Activated CD8-positive, alpha-beta memory T cell treated with anti-CD3 and anti-CD28 coated beads, Interleukin-2, amount 10 ng/mL, durations not matched to agents 7 days and 5 days (primary cell): Measurements from ENCODE around the gene ROS1. TPM values are rescaled to one million over a fixed set of nuclear protein-coding genes. Genes with fewer than 3 reads are reported as not detected.

Experiments
- ATAC-seq: fragments of 150-1000 bp; cut with Tn5 transposase; one replicate; pipeline ENCODE4 v1.10.0; 2021; ENCODE audit warnings: moderate library complexity
- CTCF ChIA-PET: fragments of 350-600 bp; sonication (Branson Sonifier 250); formaldehyde crosslinking; loops from one replicate; lab custom pipeline; 2021; ENCODE audit warnings: antibody characterized with exemption; lab: Charles Lee
- DNase-seq: peaks from one replicate; pipeline ENCODE4 v3.0.0-alpha.2; 2020
- H3K27ac Mint-ChIP-seq: one replicate; pipeline ENCODE4 v1.8.0; 2021; ENCODE audit warnings: mild to moderate bottlenecking, mixed read lengths
- H3K27me3 Mint-ChIP-seq: one replicate; pipeline ENCODE4 v1.8.0; 2021; ENCODE audit warnings: mixed read lengths
- H3K36me3 Mint-ChIP-seq: one replicate; pipeline ENCODE4 v1.8.0; 2021; ENCODE audit warnings: mild to moderate bottlenecking, mixed read lengths
- H3K4me1 Mint-ChIP-seq: one replicate; pipeline ENCODE4 v1.8.0; 2021; ENCODE audit warnings: mixed read lengths
- H3K4me3 Mint-ChIP-seq: one replicate; pipeline ENCODE4 v1.8.0; 2021; ENCODE audit warnings: mild to moderate bottlenecking, moderate library complexity, mixed read lengths
- H3K9me3 Mint-ChIP-seq: one replicate; pipeline ENCODE4 v1.8.0; 2022; ENCODE audit warnings: low read depth, mixed read lengths
- total RNA-seq, 2 experiments: library from RNA; stranded (reverse); gene quantifications; one replicate each; pipeline ENCODE4 v1.2.3, GENCODE V29; 2021

ROS1 gene
- total RNA-seq, 2 experiments from 2014 or later = not detected

DNA sequence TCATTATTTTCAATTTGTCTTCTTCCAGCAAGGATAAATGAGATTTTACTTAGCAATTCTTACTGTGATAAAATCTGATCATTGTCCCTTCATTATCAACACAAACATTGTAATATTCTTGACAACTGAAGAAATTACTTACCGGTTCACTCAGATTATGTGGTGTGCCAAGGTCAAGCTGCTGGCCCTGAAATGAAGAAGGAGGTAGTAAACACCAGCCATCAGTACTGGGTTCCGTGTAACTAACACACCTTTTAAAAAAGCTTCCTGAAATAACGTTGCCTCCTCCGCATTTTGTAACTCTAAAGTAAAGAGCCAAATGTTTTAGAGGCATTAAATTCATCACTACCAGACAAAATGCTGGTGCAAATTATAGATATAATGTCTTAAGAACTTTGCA is 7.4 kb downstream of the ROS1 start:
- no peak overlapping the region for H3K27ac Mint-ChIP-seq
- H3K9me3 Mint-ChIP-seq = no peaks in the 10 kb centered on the region
- DNase-seq = no peak
- H3K27me3 Mint-ChIP-seq = peaks cover 18% of the 10 kb centered on the region
- CTCF ChIA-PET = no interaction called here
- no peaks in the 10 kb centered on the region for H3K4me1 Mint-ChIP-seq
- no peak for ATAC-seq
- no peak overlapping the region for H3K4me3 Mint-ChIP-seq
- H3K36me3 Mint-ChIP-seq = no peaks in the 10 kb centered on the region

DNA sequence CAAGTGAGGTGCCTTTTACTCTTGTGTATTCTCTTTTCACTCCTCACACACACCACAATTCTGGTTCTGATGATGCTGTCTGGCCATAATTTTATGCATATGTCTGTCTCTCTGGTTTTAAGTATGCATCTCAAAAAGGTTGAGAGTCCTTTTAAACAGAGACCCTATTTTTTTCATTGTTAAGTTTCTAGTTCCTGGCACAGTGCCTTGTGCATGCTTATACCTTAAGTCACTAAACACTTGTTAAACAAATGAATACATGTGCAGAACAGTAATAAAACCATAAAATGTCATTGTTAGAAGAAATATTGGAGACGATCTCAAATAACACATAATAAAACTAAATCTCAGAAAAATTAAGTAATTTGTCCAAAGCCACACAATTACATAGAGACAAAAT is 7.9 kb downstream of the ROS1 start:
- no peak overlapping the region for H3K27ac Mint-ChIP-seq
- no peaks in the 10 kb centered on the region for H3K9me3 Mint-ChIP-seq
- ATAC-seq (no peak), DNase-seq (no peak)
- no peak overlapping the region for H3K4me3 Mint-ChIP-seq
- CTCF ChIA-PET = no interaction called here
- H3K36me3 Mint-ChIP-seq = no peaks in the 10 kb centered on the region
- peaks cover 16% of the 10 kb centered on the region for H3K27me3 Mint-ChIP-seq
- no peaks in the 10 kb centered on the region for H3K4me1 Mint-ChIP-seq

DNA sequence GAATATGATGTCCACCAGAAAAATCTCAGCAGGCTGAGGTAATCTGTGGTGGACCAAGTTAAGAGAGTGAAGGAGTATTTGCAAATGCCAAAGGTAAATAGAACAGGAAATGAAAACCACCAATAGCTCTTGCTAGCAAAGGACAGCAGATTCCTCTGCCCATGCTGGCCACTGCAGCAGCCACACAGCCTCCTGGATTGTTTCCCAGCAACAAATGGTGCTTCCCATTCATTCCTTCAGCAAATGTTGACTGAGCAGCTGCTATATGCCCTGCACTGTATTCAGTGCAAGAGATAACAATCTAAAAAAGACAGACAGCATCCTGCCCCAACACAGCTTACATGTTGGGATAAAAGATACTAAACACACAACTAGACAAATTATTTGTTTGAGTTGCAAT is 11.0 kb downstream of the ROS1 start:
- no peak overlapping the region for H3K27ac Mint-ChIP-seq
- DNase-seq = no peak
- no peaks in the 10 kb centered on the region for H3K9me3 Mint-ChIP-seq
- H3K36me3 Mint-ChIP-seq = no peaks in the 10 kb centered on the region
- no peak overlapping the region for H3K4me3 Mint-ChIP-seq
- no peaks in the 10 kb centered on the region for H3K4me1 Mint-ChIP-seq
- CTCF ChIA-PET = no interaction called here
- ATAC-seq = no peak
- peaks cover 14% of the 10 kb centered on the region for H3K27me3 Mint-ChIP-seq

DNA sequence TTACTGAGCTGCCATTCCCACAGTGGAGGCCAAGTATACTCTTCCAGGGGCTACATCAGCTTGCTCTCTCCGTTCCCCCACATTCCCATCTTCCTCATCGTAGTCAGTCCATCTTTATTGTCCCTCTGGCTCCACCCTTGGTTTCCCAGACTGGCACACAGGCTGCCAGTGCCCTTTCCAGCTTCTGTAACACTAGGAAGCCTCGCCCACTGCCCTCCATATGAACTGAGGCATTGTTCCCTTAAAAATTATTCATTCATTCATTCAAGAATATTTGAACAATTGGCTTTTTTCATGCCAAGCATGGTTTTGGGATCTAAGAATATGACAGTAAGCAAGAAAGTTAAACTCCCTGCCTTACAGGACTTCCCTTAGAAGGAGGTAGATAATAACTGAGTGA is 14.3 kb downstream of the ROS1 start:
- no peak for DNase-seq
- no peak for ATAC-seq
- Mint-ChIP-seq H3K36me3 (no peaks in the 10 kb centered on the region), H3K4me1 (no peaks in the 10 kb centered on the region), H3K4me3 (no peak overlapping the region), H3K27me3 (peaks cover 25% of the 10 kb centered on the region), H3K9me3 (no peaks in the 10 kb centered on the region), H3K27ac (no peak overlapping the region)
- CTCF ChIA-PET = no interaction called here

DNA sequence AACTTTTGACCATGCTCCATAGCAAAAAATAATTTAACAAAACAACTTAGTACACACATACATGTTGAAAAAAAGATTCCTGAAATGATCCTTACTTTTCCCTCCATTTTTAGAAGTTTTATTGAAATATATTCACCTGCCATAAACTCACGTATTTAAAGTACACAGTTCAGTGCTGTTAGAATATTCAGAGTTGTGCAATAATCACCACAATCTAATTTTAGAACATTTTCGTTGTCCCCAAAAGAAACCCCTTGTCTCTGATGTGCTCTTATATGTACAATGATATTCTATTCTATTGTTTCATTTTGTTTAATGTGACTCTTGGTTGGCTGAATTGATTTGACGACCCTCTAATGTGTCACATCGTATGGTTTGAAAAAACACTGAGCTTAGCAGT is 15.9 kb downstream of the ROS1 start:
- Mint-ChIP-seq H3K9me3 (no peaks in the 10 kb centered on the region), H3K27ac (no peak overlapping the region), H3K4me1 (no peaks in the 10 kb centered on the region), H3K4me3 (no peak overlapping the region), H3K27me3 (peaks cover 23% of the 10 kb centered on the region), H3K36me3 (no peaks in the 10 kb centered on the region)
- CTCF ChIA-PET = no interaction called here
- ATAC-seq = no peak
- no peak for DNase-seq

DNA sequence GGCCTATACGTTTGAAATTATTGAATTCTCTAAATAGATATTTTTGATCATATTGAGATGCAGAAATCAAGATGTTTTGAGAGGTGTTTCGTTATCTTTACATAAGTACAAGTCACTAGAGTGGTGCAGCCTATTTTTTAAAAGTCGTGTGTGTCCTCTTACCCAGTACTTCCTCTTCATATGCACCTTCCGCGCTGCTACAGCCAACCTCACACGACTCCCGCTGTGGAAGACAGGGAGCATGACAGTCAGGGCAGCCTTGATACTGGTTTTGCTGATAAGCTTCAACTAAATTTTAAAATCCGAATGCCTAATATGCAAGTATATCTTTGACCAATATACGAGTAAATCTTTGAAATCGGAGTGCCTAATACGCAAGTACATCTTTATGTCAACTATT is 16.3 kb downstream of the ROS1 start:
- H3K36me3 Mint-ChIP-seq = no peaks in the 10 kb centered on the region
- no peak overlapping the region for H3K27ac Mint-ChIP-seq
- H3K9me3 Mint-ChIP-seq = no peaks in the 10 kb centered on the region
- peaks cover 23% of the 10 kb centered on the region for H3K27me3 Mint-ChIP-seq
- no peaks in the 10 kb centered on the region for H3K4me1 Mint-ChIP-seq
- ATAC-seq = no peak
- CTCF ChIA-PET = no interaction called here
- H3K4me3 Mint-ChIP-seq = no peak overlapping the region
- DNase-seq = no peak

DNA sequence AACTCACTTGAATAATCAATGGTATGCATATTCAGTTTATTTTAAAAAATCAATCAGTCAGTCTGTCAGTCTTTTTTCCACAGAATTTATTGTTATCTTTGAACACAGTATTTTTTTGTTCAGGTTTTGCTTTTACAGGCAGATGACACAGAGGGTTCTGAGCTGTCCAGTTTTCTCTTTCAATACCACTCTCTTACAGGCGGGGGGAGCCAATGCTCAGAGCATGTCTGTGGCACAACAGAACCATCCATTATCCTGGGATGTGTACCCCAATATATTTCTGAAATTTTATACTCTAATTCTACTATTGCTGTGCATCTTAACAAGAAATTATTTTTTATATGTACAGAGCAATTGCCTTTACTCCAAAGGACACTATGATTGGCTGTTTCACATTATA is 21.2 kb downstream of the ROS1 start:
- no peak for ATAC-seq
- Mint-ChIP-seq H3K27me3 (peaks cover 11% of the 10 kb centered on the region), H3K4me1 (no peaks in the 10 kb centered on the region), H3K9me3 (no peaks in the 10 kb centered on the region), H3K27ac (no peak overlapping the region), H3K4me3 (no peak overlapping the region), H3K36me3 (no peaks in the 10 kb centered on the region)
- no peak for DNase-seq
- CTCF ChIA-PET = interaction anchor here (0.8 kb wide), 1 partner anchor 14 kb away, joined by 3 read pairs; no protein-coding TSS in a partner anchor

DNA sequence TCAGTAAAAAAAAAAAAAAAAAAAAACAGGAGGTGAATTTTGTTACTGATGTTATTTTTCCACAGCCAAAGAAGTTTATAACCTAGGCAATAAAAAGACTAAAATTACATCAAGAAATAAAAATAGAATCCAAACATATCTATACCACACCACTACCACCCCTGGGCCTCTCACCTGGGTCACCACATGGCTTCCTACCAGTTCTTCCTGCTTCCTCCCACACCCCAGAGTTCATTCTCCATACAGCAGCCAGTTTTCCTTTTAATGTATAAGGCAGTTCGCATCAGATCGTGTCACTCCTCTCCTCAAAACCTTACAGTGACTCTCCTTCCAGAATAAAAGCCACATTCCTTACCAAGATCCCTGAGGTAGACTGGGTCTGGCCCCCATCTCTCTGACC is 23.9 kb downstream of the ROS1 start:
- DNase-seq (no peak), ATAC-seq (no peak)
- Mint-ChIP-seq H3K9me3 (no peaks in the 10 kb centered on the region), H3K4me1 (no peaks in the 10 kb centered on the region), H3K27ac (no peak overlapping the region), H3K4me3 (no peak overlapping the region), H3K27me3 (no peaks in the 10 kb centered on the region), H3K36me3 (no peaks in the 10 kb centered on the region)
- CTCF ChIA-PET = interaction anchor here (0.6 kb wide), 1 partner anchor 70 kb away, joined by 3 read pairs; no protein-coding TSS in a partner anchor

DNA sequence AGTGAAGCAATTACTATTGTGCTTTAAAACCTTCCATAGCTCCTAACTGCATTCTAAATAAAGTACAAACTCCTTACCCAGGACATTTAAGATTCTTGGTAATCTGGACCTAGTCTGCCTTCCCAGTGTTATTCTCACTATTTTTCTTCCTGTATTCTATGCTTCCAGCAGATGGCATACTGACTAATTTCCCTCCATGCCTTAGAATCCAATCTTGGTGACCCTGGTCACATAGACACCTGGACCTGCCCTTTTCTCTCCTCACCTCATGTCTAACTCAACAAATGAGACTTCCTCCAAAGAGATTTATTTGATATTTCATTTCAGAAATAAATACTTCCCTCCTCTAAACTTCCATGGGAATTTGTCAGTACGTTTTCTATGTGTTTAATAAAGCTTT is 25.8 kb downstream of the ROS1 start:
- Mint-ChIP-seq H3K27ac (no peak overlapping the region), H3K4me1 (no peaks in the 10 kb centered on the region), H3K4me3 (no peak overlapping the region), H3K27me3 (no peaks in the 10 kb centered on the region), H3K36me3 (no peaks in the 10 kb centered on the region), H3K9me3 (no peaks in the 10 kb centered on the region)
- DNase-seq (no peak), ATAC-seq (no peak)
- CTCF ChIA-PET = interaction anchor here (0.7 to 1.5 kb wide), 4 partner anchors 50 to 205 kb away, joined by 3 to 4 read pairs (median 4); no protein-coding TSS in a partner anchor

DNA sequence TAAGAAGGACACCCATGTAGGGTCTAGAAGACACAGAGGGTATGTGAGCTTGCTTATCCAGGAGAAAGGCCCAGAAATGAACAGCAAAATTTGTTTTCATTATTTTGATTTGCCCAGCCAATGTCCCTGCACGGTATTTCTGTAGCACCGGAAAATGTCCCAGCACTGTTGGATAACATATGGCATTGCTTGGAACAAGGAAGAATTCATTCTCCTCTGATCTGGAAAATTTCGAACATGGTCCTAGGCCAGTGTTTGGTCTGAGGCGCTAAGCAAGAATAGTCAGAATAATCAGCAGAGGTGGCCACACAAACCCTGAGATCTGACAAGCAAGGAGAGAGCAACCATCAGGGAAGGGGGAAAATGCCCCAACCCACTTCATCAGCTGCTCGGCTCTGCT is 26.6 kb downstream of the ROS1 start:
- H3K4me1 Mint-ChIP-seq = no peaks in the 10 kb centered on the region
- no peak for DNase-seq

DNA sequence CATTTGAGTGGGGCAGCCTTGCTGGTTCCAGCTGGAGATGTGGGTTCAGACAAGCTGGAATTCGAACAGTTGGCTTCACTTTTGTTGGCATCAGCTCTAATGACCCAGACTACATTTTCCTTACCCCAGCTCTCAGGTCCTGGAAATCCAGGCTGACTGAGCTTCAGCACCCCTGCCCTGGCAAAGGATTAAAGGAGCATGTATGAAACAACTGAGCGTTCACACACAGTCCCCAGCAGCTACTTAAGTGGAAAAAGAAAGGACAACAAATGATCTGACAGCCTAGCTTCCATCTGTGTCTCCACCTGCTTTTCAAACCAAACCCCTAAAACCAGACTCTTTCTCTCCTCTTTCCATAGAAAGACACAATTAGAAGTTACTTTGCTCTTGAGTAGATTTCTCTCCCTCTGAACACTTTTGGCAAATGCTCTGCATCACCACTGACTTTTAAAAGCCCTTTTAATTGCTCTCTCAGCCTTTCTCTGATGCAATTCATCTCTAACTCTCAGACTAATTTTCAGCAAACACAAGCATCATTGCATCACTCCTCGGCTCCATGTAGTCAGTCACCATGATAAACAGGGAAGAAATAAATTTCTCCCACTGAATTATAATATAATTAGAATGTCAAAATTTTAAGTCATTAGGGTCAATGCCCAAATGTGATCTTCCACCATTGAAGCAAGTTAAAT is 28.1 kb downstream of the ROS1 start:
- Mint-ChIP-seq H3K4me1 (no peaks in the 10 kb centered on the region), H3K9me3 (no peaks in the 10 kb centered on the region), H3K36me3 (no peaks in the 10 kb centered on the region), H3K4me3 (no peak overlapping the region), H3K27ac (no peak overlapping the region), H3K27me3 (peaks cover 11% of the 10 kb centered on the region)
- ATAC-seq = no peak
- DNase-seq = no peak
- CTCF ChIA-PET = no interaction called here

More for the DNA sequence above, 26.6 kb downstream of the ROS1 start:
- no peaks in the 10 kb centered on the region for H3K9me3 Mint-ChIP-seq
- CTCF ChIA-PET = interaction anchor here (0.9 to 1.5 kb wide), 3 partner anchors 51 to 150 kb away, joined by 3 to 4 read pairs (median 3); no protein-coding TSS in a partner anchor
- no peak overlapping the region for H3K4me3 Mint-ChIP-seq
- no peak overlapping the region for H3K27ac Mint-ChIP-seq
- H3K36me3 Mint-ChIP-seq = no peaks in the 10 kb centered on the region
- peaks cover 4% of the 10 kb centered on the region for H3K27me3 Mint-ChIP-seq
- no peak for ATAC-seq

DNA sequence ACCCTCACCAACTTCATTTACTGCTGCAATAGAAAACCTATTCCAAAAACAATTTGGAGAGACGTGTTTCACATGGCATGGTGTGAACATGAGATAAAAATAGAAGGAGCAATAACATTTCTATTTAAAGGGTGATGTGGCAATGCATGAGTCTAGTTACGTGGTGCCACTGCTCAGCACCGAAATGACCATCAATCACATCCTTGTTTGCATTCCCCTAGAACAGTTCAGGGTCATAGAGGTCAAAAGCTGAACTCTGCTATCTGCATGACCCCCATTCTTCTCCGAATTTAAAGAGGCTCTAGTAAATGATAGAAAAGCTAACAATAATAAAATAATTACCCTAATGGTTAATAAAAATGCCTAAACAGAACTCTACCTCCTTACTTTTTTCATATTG is 29.5 kb downstream of the ROS1 start:
- Mint-ChIP-seq H3K27me3 (peaks cover 12% of the 10 kb centered on the region), H3K4me1 (no peaks in the 10 kb centered on the region), H3K27ac (no peak overlapping the region), H3K4me3 (no peak overlapping the region), H3K9me3 (no peaks in the 10 kb centered on the region), H3K36me3 (no peaks in the 10 kb centered on the region)
- ATAC-seq (no peak), DNase-seq (no peak)
- CTCF ChIA-PET = no interaction called here

DNA sequence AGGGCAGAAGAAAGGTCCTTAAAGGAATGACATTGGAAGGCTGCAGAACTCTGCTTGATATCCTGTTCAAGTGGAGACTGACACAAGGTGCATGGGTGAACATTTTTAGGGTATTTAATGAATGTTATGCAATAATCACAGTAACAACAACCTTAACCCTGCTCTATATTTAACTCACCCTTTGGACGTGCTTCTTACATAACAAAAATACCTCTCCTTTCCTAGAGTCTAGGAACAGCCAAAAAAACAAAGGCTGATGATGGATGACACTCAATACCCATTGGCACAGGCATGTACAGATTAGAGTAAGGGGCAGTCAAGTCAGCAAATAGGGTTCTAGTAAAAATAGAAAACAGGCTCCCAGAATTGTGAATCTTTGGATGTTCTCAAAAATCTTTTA is 30.6 kb downstream of the ROS1 start:
- no peak overlapping the region for H3K4me3 Mint-ChIP-seq
- no peak for DNase-seq

DNA sequence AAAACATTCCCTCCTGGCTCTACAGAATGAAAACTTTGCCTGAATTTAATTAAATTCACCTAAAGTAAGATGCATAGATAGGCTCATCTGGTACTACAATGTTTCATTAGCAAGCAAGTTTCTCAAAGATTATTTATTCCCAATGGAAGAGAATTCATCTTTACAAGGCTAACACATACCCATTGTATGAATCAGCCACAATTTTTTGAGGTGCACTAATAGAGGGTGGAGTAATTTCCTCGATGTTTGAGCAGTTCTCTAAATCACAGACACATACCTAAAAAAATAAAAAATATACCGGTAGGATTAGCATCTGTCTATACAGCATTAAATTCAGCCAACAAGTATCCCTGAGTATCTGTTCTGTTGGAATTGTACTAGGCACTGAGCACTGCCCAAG is 32.7 kb downstream of the ROS1 start:
- ATAC-seq (no peak), DNase-seq (no peak)
- H3K27me3 Mint-ChIP-seq = peaks cover 14% of the 10 kb centered on the region
- H3K4me3 Mint-ChIP-seq = no peak overlapping the region
- H3K36me3 Mint-ChIP-seq = no peaks in the 10 kb centered on the region
- no peak overlapping the region for H3K27ac Mint-ChIP-seq
- H3K9me3 Mint-ChIP-seq = no peaks in the 10 kb centered on the region
- H3K4me1 Mint-ChIP-seq = no peaks in the 10 kb centered on the region
- CTCF ChIA-PET = no interaction called here

More for the DNA sequence above, 30.6 kb downstream of the ROS1 start:
- CTCF ChIA-PET = no interaction called here
- no peaks in the 10 kb centered on the region for H3K4me1 Mint-ChIP-seq
- ATAC-seq = no peak
- H3K27ac Mint-ChIP-seq = no peak overlapping the region
- H3K9me3 Mint-ChIP-seq = no peaks in the 10 kb centered on the region
- peaks cover 14% of the 10 kb centered on the region for H3K27me3 Mint-ChIP-seq
- no peaks in the 10 kb centered on the region for H3K36me3 Mint-ChIP-seq
